Heart left ventricle (tissue), 13 donors: Measurements from ENCODE around the gene CD226.

ENCODE experiments used
- CTCF ChIP-seq, 12 donors: fragments of 200-600 bp; sonication (generic) in 4 of 12; IDR thresholded peaks; one replicate each; pipeline versions ENCODE4 v1.5.0 to v1.8.0; 2018 to 2022; ENCODE audit warnings: antibody characterized with exemption in 12 of 12, mild to moderate bottlenecking in 5 of 12
- POLR2A ChIP-seq, 2 donors: fragments of 450-650 bp; IDR thresholded peaks; one replicate each; pipeline ENCODE4 v1.6.1; 2017; ENCODE audit warnings: antibody characterized with exemption in 2 of 2, mild to moderate bottlenecking in 2 of 2, moderate library complexity in 2 of 2
- donor health status: ischemic (EF 13 %, LVEDD 7.1; RV severe dilation, severe dysfunction).
- donor health status: DM: no; HTN: yes; CAD: no.
- donor health status: DM: no; HTN: no; CAD: no.
- donor health status: ischemic (EF 25% LVEDD 6.9; RV normal size, moderate dysfunction).
- donor health status: ischemic (EF 25% LVEDD 5.7; RV mildly dilated, moderate dysfunction).
- donor health status: ischemic (EF 35%, LVEDD 5.7; RV mildly dilated, moderate dysfunction).
- donor health status: nonischemic (EF 11% LVEDD 7.7; RV severe dilation, severe dysfunction).
- donor health status: DM: yes; HTN: yes; CAD: no.
- donor health status: PGD.
- donor health status: ischemic (EF 29% LVEDD 5.4; RV normal size, mild dysfunction).
- donor health status: nonischemic (EF 23%, LVEDD 6.1; RV moderate dilation, normal function).

GRCh38 chr18:69882965-69883668, 64.6 kb downstream of the CD226 start:
- TF ChIP-seq CTCF (IDR thresholded peaks at IDR 0.05) (no peak), POLR2A (IDR thresholded peaks at IDR 0.05) (no peak)
